ENCODE measurements around the gene P2RX1.

The P2RX1 gene

DNA sequence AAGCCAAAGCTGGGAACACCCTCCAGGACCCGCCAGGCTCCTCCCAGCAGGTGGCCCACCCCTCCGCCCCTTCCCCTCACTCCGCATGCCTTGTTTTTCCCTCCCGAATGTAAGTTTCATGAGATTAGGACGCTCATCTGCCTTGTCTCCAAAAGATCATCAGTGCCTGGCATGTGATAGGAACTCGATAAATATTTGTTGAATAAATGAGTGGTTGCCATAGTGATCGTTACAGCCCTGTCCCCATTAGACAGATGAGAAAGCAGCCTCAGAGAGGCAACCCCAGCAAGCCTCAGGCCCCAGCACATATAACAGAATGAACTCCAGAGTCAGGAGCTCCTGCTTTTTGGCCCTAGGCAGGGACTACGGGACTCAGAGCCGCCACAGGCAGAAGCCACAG, 28.5 kb downstream of the P2RX1 start:
- no peak for DNase-seq (ENCODE audit: low spot score)

- no peak for DNase-seq (ENCODE audit: low spot score)
These were observed 28.9 kb downstream of the P2RX1 start for GRCh38 chr17:3887394-3887793.

DNA sequence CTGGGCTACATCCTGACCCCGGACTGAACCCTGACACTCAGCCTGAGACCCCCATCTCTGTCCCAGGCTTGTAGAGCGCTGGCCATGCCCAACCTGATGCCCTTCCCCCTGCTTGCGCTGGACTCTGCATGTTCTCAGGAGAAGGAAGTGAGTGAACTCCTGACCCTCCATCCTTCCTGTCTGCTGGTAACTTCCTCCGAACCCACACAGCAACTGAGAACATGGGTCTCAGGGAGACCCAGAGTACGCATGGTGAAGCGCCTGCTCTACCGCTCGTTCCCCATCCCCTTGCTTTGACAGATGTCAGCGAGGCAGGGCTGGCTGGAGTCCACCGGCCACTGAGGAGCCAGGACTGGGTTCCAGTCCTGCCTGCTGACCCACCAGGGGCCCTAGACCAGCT, 29.5 kb downstream of the P2RX1 start:
- DNase-seq (ENCODE audit: low spot score), result no peak

DNA sequence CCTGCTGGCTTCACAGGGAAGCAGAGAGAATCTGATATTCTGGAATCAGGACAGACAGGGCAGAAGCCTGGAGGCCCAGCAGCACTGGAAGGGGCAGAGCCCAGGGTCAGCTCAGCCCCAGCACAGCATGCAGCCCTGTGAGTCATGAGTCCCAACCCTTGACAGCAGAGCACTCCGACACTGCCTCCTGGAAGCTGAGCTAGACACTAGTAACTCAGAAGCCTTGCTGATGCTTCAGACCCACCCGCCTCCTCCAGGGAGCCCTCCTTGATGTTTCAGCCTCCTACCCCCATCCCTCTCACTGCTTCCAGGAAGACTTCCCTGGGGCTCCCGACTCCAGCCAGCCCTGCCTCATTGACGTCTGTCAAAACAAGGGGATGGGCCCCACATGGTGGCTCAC, 30.3 kb downstream of the P2RX1 start:
- peak; percentile 61 for DNase-seq (ENCODE audit: low spot score)

GRCh38 chr17:3885271-3885670, 31.0 kb downstream of the P2RX1 start:
- DNase-seq (ENCODE audit: low spot score), result no peak

DNA sequence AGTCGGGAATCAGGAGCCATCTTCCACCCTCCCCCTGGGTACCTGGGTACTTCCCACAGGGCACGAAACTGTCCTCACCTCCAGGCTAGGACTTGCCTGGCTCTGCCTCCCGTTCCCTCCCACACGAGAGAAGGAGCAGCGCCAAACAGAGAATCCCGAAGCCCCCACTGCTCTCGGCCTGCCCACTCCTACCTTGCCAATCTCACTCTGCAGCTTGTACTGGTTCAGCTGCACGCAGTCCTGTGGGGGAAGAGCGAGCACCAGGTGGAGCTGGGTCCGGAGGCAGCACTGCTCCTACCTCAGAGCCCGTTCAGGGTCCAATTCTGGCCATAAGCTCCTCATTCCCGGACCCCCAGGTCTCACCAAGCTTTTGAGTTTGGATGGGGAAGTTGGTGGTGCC, 32.1 kb downstream of the P2RX1 start:
- no peak for DNase-seq (ENCODE audit: low spot score)

- DNase-seq (ENCODE audit: low spot score), result no peak
These were observed 34.0 kb downstream of the P2RX1 start for GRCh38 chr17:3882276-3882675.

DNA sequence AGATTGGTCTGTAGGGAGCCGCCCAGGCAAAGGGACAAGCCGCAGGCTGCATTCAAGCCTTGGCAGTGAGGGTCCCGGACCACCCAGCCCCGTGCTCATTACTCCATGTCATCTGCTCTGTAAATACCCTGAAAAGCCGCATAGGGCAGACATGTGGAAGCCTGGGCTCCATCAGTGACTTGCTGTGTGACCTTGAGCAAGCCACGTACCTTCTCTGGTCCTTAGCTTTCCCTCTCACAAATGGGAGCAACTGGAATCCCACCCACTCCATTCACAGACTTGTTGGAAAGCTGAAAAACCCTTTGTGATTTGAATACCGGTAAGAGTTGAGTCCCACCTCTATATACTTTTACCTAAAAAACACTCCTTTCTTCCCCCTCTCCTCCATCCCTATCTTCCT, 35.3 kb downstream of the P2RX1 start:
- no peak for DNase-seq (ENCODE audit: low spot score)

- DNase-seq (ENCODE audit: low spot score), result no peak
These were observed 36.5 kb downstream of the P2RX1 start for GRCh38 chr17:3879591-3880417.

GRCh38 chr17:3879186-3879585, 37.1 kb downstream of the P2RX1 start:
- DNase-seq (ENCODE audit: low spot score), result no peak

DNA sequence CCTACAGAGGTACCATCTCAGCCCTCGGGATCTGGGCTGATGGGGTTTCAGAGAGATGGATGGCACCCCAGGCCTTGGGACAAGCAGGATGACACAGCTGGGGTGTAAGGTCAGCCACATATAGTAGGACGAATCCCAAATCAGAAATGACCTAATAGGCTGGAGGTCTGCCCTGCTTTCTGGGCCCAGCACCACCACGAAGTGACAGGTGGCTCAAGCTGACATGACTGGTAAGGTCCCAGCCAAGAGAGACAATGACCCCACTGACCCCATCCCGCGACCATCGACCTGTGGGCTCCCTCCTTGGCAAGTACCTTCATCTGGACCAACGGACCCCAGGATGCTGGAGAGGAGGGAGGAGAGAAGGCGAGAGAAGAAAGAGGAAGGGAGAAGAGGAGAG, 39.0 kb downstream of the P2RX1 start:
- DNase-seq (ENCODE audit: low spot score), result no peak

DNA sequence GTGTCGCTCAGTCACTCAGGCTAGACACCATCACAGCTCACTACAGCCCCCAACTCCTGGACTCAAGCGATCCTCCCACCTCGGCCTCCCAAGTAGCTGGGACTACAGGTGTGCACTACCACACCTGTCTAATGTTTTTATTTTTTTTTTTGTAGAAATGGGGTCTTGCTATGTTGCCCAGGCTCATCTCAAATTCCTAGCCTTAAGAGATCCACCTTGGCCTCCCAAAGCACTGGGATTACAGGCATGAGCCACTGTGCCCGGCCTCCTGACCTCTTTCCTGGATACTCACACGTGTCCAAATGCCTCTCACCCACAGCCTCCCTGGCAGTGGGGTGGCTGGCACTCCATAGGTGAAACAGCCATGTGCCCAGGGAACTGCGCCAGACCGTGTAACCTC, 40.9 kb downstream of the P2RX1 start:
- no peak for DNase-seq (ENCODE audit: low spot score)

DNA sequence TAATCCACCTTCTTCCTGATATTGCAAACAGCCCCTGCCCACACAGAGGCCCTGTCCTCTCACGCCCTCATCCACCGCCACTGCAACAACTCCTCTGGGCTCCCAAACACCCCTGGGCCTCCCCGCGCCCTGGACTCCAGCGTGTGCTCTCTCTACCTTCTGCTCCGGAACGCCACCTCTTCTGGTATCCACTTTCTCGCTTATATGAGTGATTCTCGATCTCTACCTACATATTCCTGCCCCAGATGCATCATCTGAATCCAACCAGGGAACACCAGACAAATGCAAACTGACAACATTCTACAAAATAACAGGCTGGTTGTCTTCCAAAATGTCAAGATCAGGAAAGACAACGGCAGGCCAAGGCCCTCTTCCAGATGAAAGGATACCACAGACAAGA, 42.4 kb downstream of the P2RX1 start:
- DNase-seq (ENCODE audit: low spot score), result no peak

GRCh38 chr17:3870871-3871306, 45.4 kb downstream of the P2RX1 start:
- DNase-seq (ENCODE audit: low spot score), result no peak

- no peak for DNase-seq (ENCODE audit: low spot score)
These were observed 48.7 kb downstream of the P2RX1 start for GRCh38 chr17:3867606-3868005.

GRCh38 chr17:3867106-3867505, 49.2 kb downstream of the P2RX1 start:
- no peak for DNase-seq (ENCODE audit: low spot score)

- DNase-seq (ENCODE audit: low spot score), result no peak
These were observed 50.0 kb downstream of the P2RX1 start for GRCh38 chr17:3866276-3866675.

DNA sequence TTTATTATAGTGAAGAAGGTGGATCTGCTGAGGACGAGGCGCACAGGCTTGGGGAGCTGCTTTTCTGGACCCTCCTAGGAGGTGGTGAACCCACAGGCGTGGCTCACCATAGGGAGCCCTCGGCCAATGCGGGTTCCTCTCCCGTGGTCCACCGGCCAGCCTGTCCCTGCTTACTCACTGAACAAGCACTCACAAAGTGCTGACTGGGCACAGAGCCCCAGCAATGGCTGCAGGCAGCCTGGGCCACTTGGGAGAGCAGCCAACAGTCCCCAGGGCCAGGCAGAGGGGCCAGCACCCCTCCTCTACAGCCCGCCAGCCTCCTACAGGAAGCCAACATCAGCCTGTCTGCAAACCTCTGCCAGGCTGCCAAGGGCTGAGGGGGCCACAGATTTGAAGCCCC, 51.1 kb downstream of the P2RX1 start:
- peak; percentile 51 for DNase-seq (ENCODE audit: low spot score)

DNA sequence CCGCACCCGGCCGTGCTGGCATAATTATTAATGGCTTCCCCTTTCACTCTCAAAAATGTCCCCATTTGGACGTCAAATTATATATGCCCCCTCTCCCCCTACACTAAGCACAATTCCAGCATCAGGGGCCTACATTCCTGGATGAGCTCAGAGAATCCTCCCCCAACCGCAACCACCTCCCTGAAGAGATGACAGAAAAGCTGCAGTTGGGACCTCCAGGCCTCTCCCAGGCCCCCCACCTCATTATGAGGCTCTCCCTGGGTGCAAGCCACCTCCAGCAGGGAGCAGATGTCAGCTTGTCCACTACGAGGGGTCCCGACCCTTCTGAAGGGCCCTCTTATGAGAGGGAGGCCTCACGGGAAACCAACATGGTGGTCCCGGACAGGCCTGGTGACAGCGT, 51.7 kb downstream of the P2RX1 start:
- no peak for DNase-seq (ENCODE audit: low spot score)

- DNase-seq (ENCODE audit: low spot score), result no peak
These were observed 54.2 kb downstream of the P2RX1 start for GRCh38 chr17:3861761-3862681.

- no peak for DNase-seq (ENCODE audit: low spot score)
These were observed 55.1 kb downstream of the P2RX1 start for GRCh38 chr17:3860939-3861700.

DNA sequence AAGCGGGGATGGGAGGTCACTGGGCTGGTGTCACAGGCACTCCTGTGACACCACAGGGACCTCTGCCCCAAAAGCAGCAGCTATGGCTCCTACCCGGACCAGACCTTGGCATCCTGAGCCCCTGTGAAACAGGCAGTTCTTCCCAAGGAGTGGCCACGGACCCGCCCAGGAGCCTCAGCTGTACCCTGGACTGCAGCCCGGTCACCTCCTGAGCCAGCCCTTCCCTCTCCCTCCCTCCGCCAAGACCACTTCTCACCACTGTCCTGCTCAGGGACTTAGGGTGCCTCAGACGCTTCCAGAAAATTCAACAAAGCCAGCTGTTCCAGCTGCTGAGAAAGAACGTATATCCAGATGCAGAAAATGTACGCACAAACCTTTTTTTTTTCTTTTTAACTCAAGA, 56.3 kb downstream of the P2RX1 start:
- no peak for DNase-seq (ENCODE audit: low spot score)

Data from kidney tubule cell (primary cell).